Endothelial cell (in vitro differentiated cells): ENCODE measurements around the gene ZNF641. TPM values are rescaled to one million over a fixed set of nuclear protein-coding genes. Genes with fewer than 3 reads are reported as not detected.

Source experiments
- DNase-seq: peaks from one replicate; pipeline ENCODE4 v3.0.0; 2021; ENCODE audit warnings: low spot score
- H3K27ac Mint-ChIP-seq: one replicate; pipeline ENCODE4 v1.8.0; 2021; ENCODE audit warnings: mixed read lengths, inconsistent platforms; ENCODE audit not compliant: unreplicated experiment
- H3K27me3 Mint-ChIP-seq: one replicate; pipeline ENCODE4 v1.8.0; 2021; ENCODE audit warnings: mild to moderate bottlenecking, moderate library complexity, mixed read lengths, inconsistent platforms; ENCODE audit not compliant: unreplicated experiment
- H3K36me3 Mint-ChIP-seq: one replicate; pipeline ENCODE4 v1.8.0; 2021; ENCODE audit warnings: mild to moderate bottlenecking, low read depth, mixed read lengths, inconsistent platforms; ENCODE audit not compliant: unreplicated experiment
- H3K4me1 Mint-ChIP-seq: one replicate; pipeline ENCODE4 v1.8.0; 2021; ENCODE audit warnings: mild to moderate bottlenecking, mixed read lengths, inconsistent platforms; ENCODE audit not compliant: unreplicated experiment
- H3K4me3 Mint-ChIP-seq: one replicate; pipeline ENCODE4 v1.8.0; 2021; ENCODE audit warnings: mild to moderate bottlenecking, mixed read lengths, inconsistent platforms; ENCODE audit not compliant: unreplicated experiment
- H3K9me3 Mint-ChIP-seq: one replicate; pipeline ENCODE4 v1.8.0; 2021; ENCODE audit warnings: mixed read lengths, inconsistent platforms; ENCODE audit not compliant: unreplicated experiment
- total RNA-seq: library from RNA; stranded (reverse); fragmentation: NEBNext Ultra II Directional; extraction: Animal tissue kit (Norgen Biotek cat#: 25700); gene quantifications from one replicate; pipeline ENCODE4 v1.2.1, GENCODE V29; 2021; ENCODE audit not compliant: unreplicated experiment
- TF ChIP-seq, protein P1 (sequence below): fragments of 200-600 bp; sonication (generic); IDR thresholded peaks from one replicate; pipeline ENCODE4 v1.5.0; 2021; ENCODE audit warnings: antibody characterized with exemption; ENCODE audit not compliant: unreplicated experiment

The ZNF641 gene
- total RNA-seq, 1 donor from 2014 or later: 35.3 TPM

DNA sequence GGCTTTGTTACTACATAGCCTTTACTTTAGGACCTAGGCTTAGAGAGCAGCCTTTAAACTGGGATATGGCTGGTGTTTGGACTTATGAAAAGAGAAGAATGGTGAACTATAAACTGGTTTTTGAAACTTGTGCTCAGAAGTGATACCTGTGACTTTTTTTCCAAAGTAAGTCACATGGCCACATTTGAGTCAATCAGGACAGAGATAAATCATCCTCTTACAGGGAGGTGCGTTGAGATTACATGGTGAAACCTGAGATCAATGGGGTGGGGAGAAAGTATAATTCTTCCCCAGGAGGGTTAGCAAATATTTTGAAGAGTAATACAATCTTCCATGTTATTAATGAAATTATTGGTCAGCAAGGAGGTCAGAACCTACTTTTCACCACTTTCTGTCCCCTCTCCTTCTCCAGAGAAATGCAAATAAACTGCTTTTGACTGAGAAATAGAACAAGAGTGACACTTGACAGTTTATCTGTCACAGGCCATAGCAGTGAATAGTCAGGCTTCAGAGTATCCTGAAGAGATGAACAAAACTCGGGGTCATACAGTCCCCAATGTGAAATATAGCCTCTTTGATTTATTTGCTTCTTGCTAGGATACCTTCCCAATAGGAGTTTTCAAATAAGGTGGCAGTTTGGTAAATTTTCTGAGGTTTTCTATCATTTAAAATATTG is 11.1 kb upstream of the ZNF641 start:
- TF ChIP-seq, protein P1, sequence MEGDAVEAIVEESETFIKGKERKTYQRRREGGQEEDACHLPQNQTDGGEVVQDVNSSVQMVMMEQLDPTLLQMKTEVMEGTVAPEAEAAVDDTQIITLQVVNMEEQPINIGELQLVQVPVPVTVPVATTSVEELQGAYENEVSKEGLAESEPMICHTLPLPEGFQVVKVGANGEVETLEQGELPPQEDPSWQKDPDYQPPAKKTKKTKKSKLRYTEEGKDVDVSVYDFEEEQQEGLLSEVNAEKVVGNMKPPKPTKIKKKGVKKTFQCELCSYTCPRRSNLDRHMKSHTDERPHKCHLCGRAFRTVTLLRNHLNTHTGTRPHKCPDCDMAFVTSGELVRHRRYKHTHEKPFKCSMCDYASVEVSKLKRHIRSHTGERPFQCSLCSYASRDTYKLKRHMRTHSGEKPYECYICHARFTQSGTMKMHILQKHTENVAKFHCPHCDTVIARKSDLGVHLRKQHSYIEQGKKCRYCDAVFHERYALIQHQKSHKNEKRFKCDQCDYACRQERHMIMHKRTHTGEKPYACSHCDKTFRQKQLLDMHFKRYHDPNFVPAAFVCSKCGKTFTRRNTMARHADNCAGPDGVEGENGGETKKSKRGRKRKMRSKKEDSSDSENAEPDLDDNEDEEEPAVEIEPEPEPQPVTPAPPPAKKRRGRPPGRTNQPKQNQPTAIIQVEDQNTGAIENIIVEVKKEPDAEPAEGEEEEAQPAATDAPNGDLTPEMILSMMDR: no peak
- no peak for DNase-seq
- Mint-ChIP-seq H3K27me3 (peaks cover 2% of the 10 kb centered on the region), H3K4me3 (no peak overlapping the region), H3K9me3 (no peaks in the 10 kb centered on the region), H3K4me1 (peaks cover 2% of the 10 kb centered on the region), H3K27ac (no peak overlapping the region), H3K36me3 (no peaks in the 10 kb centered on the region)

DNA sequence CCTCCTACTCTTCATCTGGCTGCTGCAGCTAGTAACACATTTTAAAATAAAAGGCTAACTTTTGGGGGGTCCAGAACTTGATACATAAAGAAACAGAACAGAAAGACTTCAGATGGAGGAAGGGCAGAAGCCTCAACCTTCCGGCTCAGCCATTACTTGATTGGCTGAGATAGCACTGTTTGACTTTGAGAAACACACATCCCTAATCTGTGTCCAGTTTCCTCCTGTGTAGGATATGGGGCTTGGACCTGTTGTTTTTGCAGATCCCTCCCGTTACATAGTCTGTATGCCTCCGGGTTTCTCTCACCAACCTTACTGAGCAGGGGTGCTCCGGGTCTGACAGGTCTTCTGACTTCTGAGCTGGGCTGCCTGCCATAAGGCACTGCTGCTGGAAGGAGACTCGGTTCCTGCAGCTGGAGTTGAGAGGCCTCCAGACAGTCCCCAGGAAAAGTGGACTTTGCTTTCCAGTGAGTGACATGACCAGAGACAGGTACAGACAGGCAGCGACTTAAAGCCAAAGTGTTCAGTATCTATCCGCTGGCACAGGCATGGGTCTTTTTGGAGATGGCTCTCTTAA is 8.3 kb upstream of the ZNF641 start:
- no peak overlapping the region for H3K27ac Mint-ChIP-seq
- TF ChIP-seq, protein P1: no peak
- H3K4me3 Mint-ChIP-seq: no peak overlapping the region
- no peaks in the 10 kb centered on the region for H3K36me3 Mint-ChIP-seq
- H3K9me3 Mint-ChIP-seq: no peaks in the 10 kb centered on the region
- peaks cover 2% of the 10 kb centered on the region for H3K4me1 Mint-ChIP-seq
- DNase-seq: no peak
- peaks cover 2% of the 10 kb centered on the region for H3K27me3 Mint-ChIP-seq

DNA sequence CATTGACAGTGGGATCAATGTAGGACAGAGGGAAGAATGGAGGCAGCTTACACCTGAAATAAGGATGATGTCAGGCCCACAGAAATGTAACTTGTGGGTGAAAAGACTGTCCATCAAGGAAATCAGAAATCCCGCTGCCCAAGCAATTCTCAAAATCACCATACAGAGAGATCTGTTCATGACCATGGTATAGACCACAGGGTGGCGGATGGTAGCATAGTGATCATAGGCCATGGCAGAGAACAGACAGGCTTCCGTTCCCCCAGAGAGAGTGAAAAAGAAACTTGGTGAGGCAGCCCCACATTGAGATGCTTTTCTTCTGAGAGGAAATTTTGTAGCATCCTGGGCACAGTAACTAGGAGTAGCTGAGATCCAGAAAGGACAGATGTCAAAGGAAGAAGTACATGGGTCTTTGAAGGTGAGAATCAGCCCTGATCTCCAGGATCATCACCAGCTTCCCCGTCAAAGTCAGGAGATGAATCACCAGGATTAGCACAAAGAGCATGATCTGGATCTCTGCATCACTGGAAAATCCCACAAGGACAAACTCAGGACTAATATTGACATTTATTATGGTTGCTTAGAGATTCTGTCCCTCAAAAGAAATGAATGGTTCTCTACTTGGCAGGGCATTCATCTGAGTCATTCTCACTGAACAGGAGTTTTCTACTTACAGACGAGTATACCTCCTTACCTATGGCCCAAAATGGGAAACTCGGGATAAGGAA is 5.5 kb upstream of the ZNF641 start:
- Mint-ChIP-seq H3K27ac (no peak overlapping the region), H3K27me3 (peaks cover 2% of the 10 kb centered on the region), H3K4me3 (no peak overlapping the region), H3K36me3 (no peaks in the 10 kb centered on the region), H3K9me3 (no peaks in the 10 kb centered on the region), H3K4me1 (peaks cover 5% of the 10 kb centered on the region)
- TF ChIP-seq, protein P1: no peak
- DNase-seq: no peak

DNA sequence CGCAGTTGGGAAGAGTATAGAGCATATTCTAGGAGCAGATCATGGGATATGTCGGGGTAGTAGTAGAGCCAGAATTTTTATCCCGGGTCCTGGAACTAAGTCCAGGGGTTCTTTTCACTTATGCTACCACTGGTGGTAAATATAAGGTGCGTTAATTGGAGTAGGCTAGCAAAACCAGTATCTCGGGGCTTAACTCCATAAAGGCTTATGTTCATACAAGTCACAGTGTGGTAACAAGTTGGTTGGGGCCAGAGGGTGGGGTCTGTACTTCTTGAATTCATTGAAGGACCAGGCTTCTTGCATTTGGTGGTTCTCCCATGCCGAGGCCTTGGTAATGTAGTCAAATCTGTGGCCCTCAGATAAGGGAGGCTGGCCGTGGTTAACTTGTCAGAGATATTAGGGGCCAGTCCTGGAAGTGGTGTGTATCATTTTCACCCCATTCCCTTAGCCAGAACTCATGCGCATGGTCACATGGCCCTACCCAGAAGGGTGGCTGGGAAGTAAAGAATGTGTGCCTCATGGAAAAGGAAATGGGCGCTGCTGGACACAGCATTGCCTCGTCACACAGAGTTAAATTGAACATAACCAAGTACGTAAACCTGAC is 1.5 kb upstream of the ZNF641 start:
- Mint-ChIP-seq H3K27me3 (peaks cover 5% of the 10 kb centered on the region), H3K4me3 (no peak overlapping the region), H3K36me3 (peaks cover 4% of the 10 kb centered on the region), H3K27ac (peak overlapping the region; percentile 15), H3K4me1 (peaks cover 12% of the 10 kb centered on the region), H3K9me3 (no peaks in the 10 kb centered on the region)
- TF ChIP-seq, protein P1: no peak
- no peak for DNase-seq
